ENCODE results near the gene GIN1. TPM values are rescaled to one million over a fixed set of nuclear protein-coding genes. Genes with fewer than 3 reads are reported as not detected.

Gene GIN1
- total and polyA plus RNA-seq, 9 of the 15 experiments (the other 6 are each of a cell fraction or from before 2014, with no cell fraction given): 2.4 to 9.8 (median 7.8) TPM

GRCh38 chr5:103057208-103058130, 62.5 kb downstream of the GIN1 start (continued):
- TF ChIP-seq NR4A1 (CRISPR knock-in tag; IDR thresholded peaks at IDR 0.05) (peak; percentile 96; the same call in 1 of the 2 replicates), NR4A1 (tag; IDR thresholded peaks at IDR 0.05) (peak; percentile 97), PHF21A (IDR thresholded peaks at IDR 0.05; ENCODE audit: borderline replicate concordance, low read depth) (no peak), PYGO2 (tag; IDR thresholded peaks at IDR 0.05) (peak; percentile 94), TCF7L2 (IDR thresholded peaks at IDR 0.05; ENCODE audit: low read depth, low read length) (no peak), ZNF830 (CRISPR knock-in tag; IDR thresholded peaks at IDR 0.05) (no peak), ZNF609 (CRISPR knock-in tag; IDR thresholded peaks at IDR 0.05; ENCODE audit: borderline replicate concordance) (no peak), GTF2A2 (tag; IDR thresholded peaks at IDR 0.05) (peak; percentile 94), NKRF (IDR thresholded peaks at IDR 0.05; ENCODE audit: borderline replicate concordance) (no peak), RFX5 (IDR thresholded peaks at IDR 0.05; ENCODE audit: low read depth, low read length) (no peak), RBM17 (IDR thresholded peaks at IDR 0.05; ENCODE audit: borderline replicate concordance, low read depth, low read length) (no peak), ZNF133 (CRISPR knock-in tag; IDR thresholded peaks at IDR 0.05) (no peak; the same call in 1 of the 2 replicates), MECOM (CRISPR knock-in tag; IDR thresholded peaks at IDR 0.05) (peak; percentile 92), RAD51 (IDR thresholded peaks at IDR 0.05; ENCODE audit: borderline replicate concordance, low read depth) (no peak), DEAF1 (CRISPR knock-in tag; IDR thresholded peaks at IDR 0.05) (peak; percentile 51; the same call in 1 of the 2 replicates), POLR2AphosphoS5 (IDR thresholded peaks at IDR 0.05; ENCODE audit: control insufficient read depth, insufficient read depth, low read depth, low read length) (no peak), TAL1 (IDR thresholded peaks at IDR 0.05) (no peak)
